ENCODE measurements around the gene SCCPDH.

- TF ChIP-seq TAF1 (IDR thresholded peaks at IDR 0.05; ENCODE audit: low read depth, low read length), result no peak
- TF ChIP-seq POLR2A (IDR thresholded peaks at IDR 0.05; ENCODE audit: low read depth, low read length), result no peak
- TF ChIP-seq POLR2AphosphoS5 (IDR thresholded peaks at IDR 0.05; ENCODE audit: low read depth, low read length), result no peak
- TF ChIP-seq SPI1 (IDR thresholded peaks at IDR 0.05; ENCODE audit: low read depth, low read length), result no peak
- TF ChIP-seq PAX5 (IDR thresholded peaks at IDR 0.05; ENCODE audit: insufficient read depth, low read length, severe bottlenecking), result no peak
- no peak for TF ChIP-seq POU2F2 (IDR thresholded peaks at IDR 0.05; ENCODE audit: low read depth, low read length)
Measured at GRCh38 chr1:246779561-246780175, 55.5 kb downstream of the SCCPDH start.
